H1 (cell line): Measurements from ENCODE around the gene DOK6. TPM values are rescaled to one million over a fixed set of nuclear protein-coding genes. Genes with fewer than 3 reads are reported as not detected.

Source experiments
- CTCF ChIA-PET: fragments of 300-600 bp; sonication (Branson Sonifier 250); formaldehyde crosslinking; loops from one replicate; lab custom pipeline; 2021; ENCODE audit not compliant: partially characterized antibody; lab: Charles Lee
- POLR2A ChIA-PET: fragments of 300-600 bp; sonication (Branson Sonifier 250); formaldehyde crosslinking; loops from one replicate; lab custom pipeline; 2021; ENCODE audit warnings: inconsistent platforms; ENCODE audit not compliant: partially characterized antibody; lab: Charles Lee
- DNase-seq, 2 experiments: peaks; one replicate each; pipeline versions ENCODE4 v3.0.0 to v3.0.0-alpha.2; 2010 to 2022; ENCODE audit warnings: low spot score in 2 of 2, low read depth in 1 of 2, mixed read lengths in 1 of 2
- FAIRE-seq: peaks from 2 replicates; lab custom pipeline; 2011; peaks lifted over from hg19 to GRCh38; lab: Jason Lieb, UNC
- H2AFZ ChIP-seq: 2 replicates; pipeline ENCODE4 v1.8.1; 2012; ENCODE audit warnings: low read length, inconsistent platforms
- H2AK5ac ChIP-seq: 2 replicates; pipeline ENCODE4 v1.6.1; 2013; ENCODE audit warnings: low read depth, low read length
- H2BK120ac ChIP-seq: replicated peaks from 2 replicates; pipeline ENCODE3; 2013; ENCODE audit warnings: low read depth, low read length, inconsistent platforms
- H2BK12ac ChIP-seq: 2 replicates; pipeline ENCODE4 v1.6.1; 2013; ENCODE audit warnings: low read depth, low read length
- H2BK15ac ChIP-seq: 2 replicates; pipeline ENCODE4 v1.6.1; 2013; ENCODE audit warnings: low read length
- H2BK20ac ChIP-seq: 2 replicates; pipeline ENCODE4 v1.6.1; 2013; ENCODE audit warnings: low read length
- H2BK5ac ChIP-seq: 2 replicates; pipeline ENCODE4 v1.6.1; 2013; ENCODE audit warnings: low read depth, low read length
- H3K14ac ChIP-seq: 2 replicates; pipeline ENCODE4 v1.6.1; 2013; ENCODE audit warnings: inconsistent platforms; ENCODE audit not compliant: insufficient read length
- H3K18ac ChIP-seq: 2 replicates; pipeline ENCODE4 v1.6.1; 2013; ENCODE audit warnings: low read length; ENCODE audit errors: extremely low read depth
- H3K23ac ChIP-seq: 2 replicates; pipeline ENCODE4 v1.6.1; 2013; ENCODE audit warnings: inconsistent platforms; ENCODE audit not compliant: insufficient read length
- H3K23me2 ChIP-seq: 2 replicates; pipeline ENCODE4 v1.6.1; 2013; ENCODE audit warnings: low read depth, low read length
- H3K27ac ChIP-seq: 2 replicates; pipeline ENCODE4 v1.6.1; 2011; ENCODE audit warnings: low read depth, low read length, inconsistent platforms
- H3K27me3 ChIP-seq, 4 experiments: replicated peaks in 1 of 4; 1 replicate in 1 of 4; 2 replicates in 3 of 4; pipeline versions ENCODE4 v1.6.1 to v1.8.1; 2011 to 2013; ENCODE audit warnings: low read length in 3 of 4, mild to moderate bottlenecking in 3 of 4, inconsistent platforms in 2 of 4, mixed read lengths in 2 of 4, moderate library complexity in 1 of 4; ENCODE audit not compliant: control insufficient read depth in 3 of 4, insufficient read depth in 3 of 4; ENCODE audit errors: extremely low read depth in 1 of 4
- H3K36me3 ChIP-seq, 4 experiments: 2 replicates each; pipeline versions ENCODE4 v1.6.1 to v1.8.1; 2011 to 2013; ENCODE audit warnings: mild to moderate bottlenecking in 4 of 4, low read length in 3 of 4, moderate library complexity in 2 of 4, control low read depth in 1 of 4, inconsistent platforms in 1 of 4; ENCODE audit not compliant: insufficient read depth in 4 of 4, control insufficient read depth in 2 of 4
- H3K4ac ChIP-seq: replicated peaks from 2 replicates; pipeline ENCODE3; 2013; ENCODE audit warnings: low read length, low read depth, mixed read lengths, inconsistent platforms; ENCODE audit not compliant: insufficient read length
- H3K4me1 ChIP-seq, 4 experiments: replicated peaks in 1 of 4; 1 replicate in 1 of 4; 2 replicates in 3 of 4; pipeline versions ENCODE4 v1.6.1 to v1.8.1; 2011 to 2013; ENCODE audit warnings: low read length in 3 of 4, inconsistent platforms in 2 of 4, mixed read lengths in 1 of 4; ENCODE audit not compliant: insufficient read depth in 4 of 4, control insufficient read depth in 3 of 4
- H3K4me2 ChIP-seq, 2 experiments: 2 replicates each; pipeline versions ENCODE4 v1.6.1 to v1.8.1; 2011 to 2013; ENCODE audit warnings: low read depth in 2 of 2, low read length in 2 of 2, control low read depth in 1 of 2, inconsistent platforms in 1 of 2, mild to moderate bottlenecking in 1 of 2; ENCODE audit not compliant: insufficient read depth in 1 of 2
- H3K4me3 ChIP-seq, 4 experiments: fragments of 200-600, 300-600 bp in 1 of 4; sonication (generic), shearing (Covaris generic), sonication (Bioruptor Twin) in 1 of 4; 2 replicates each; pipeline versions ENCODE4 v1.5.1 to v1.8.1; 2011 to 2016; ENCODE audit warnings: low read length in 4 of 4, low read depth in 3 of 4, control low read depth in 2 of 4, inconsistent platforms in 2 of 4, mild to moderate bottlenecking in 2 of 4, mixed read lengths in 1 of 4, moderate library complexity in 1 of 4; ENCODE audit not compliant: insufficient read depth in 2 of 4; ENCODE audit errors: extremely low read depth in 1 of 4
- H3K56ac ChIP-seq: replicated peaks from 2 replicates; pipeline ENCODE3; 2013; ENCODE audit warnings: low read depth, mild to moderate bottlenecking, mixed read lengths, low read length, inconsistent platforms; ENCODE audit not compliant: insufficient read length
- H3K79me1 ChIP-seq: 2 replicates; pipeline ENCODE4 v1.6.1; 2013; ENCODE audit warnings: low read depth, low read length, control low read depth
- H3K79me2 ChIP-seq, 2 experiments: 2 replicates each; pipeline versions ENCODE4 v1.6.1 to v1.8.1; 2012 to 2013; ENCODE audit warnings: low read length in 2 of 2, mild to moderate bottlenecking in 2 of 2, inconsistent platforms in 1 of 2; ENCODE audit not compliant: insufficient read depth in 2 of 2, control insufficient read depth in 1 of 2
- H3K9ac ChIP-seq, 4 experiments: replicated peaks in 1 of 4; 1 replicate in 1 of 4; 2 replicates in 3 of 4; pipeline versions ENCODE4 v1.6.1 to v1.8.1; 2011 to 2013; ENCODE audit warnings: low read depth in 3 of 4, low read length in 3 of 4, control low read depth in 2 of 4, mild to moderate bottlenecking in 2 of 4, moderate library complexity in 2 of 4, inconsistent platforms in 1 of 4; ENCODE audit errors: extremely low read depth in 1 of 4
- H3K9me3 ChIP-seq, 2 experiments: 2 replicates each; pipeline versions ENCODE4 v1.6.1 to v1.8.1; 2012 to 2013; ENCODE audit warnings: mild to moderate bottlenecking in 2 of 2, moderate library complexity in 2 of 2, control low read depth in 1 of 2, inconsistent platforms in 1 of 2, low read depth in 1 of 2, low read length in 1 of 2, mixed read lengths in 1 of 2; ENCODE audit not compliant: insufficient read depth in 2 of 2
- H4K20me1 ChIP-seq, 2 experiments: replicated peaks in 1 of 2; 2 replicates each; pipeline versions ENCODE3 to v1.8.1; 2011 to 2013; ENCODE audit warnings: inconsistent platforms in 2 of 2, low read length in 2 of 2, mild to moderate bottlenecking in 1 of 2; ENCODE audit not compliant: insufficient read depth in 2 of 2, control insufficient read depth in 1 of 2
- H4K5ac ChIP-seq: 2 replicates; pipeline ENCODE4 v1.6.1; 2013; ENCODE audit warnings: low read length, low read depth, mixed read lengths, inconsistent platforms; ENCODE audit not compliant: insufficient read length
- H4K8ac ChIP-seq: 2 replicates; pipeline ENCODE4 v1.8.0; 2013; ENCODE audit warnings: mild to moderate bottlenecking, moderate library complexity, low read length, inconsistent platforms; ENCODE audit not compliant: insufficient read depth; ENCODE audit errors: extremely low read depth
- H4K91ac ChIP-seq: replicated peaks from 2 replicates; pipeline ENCODE3; 2013; ENCODE audit warnings: low read length, mixed read lengths, inconsistent platforms; ENCODE audit not compliant: insufficient read length
- CHD1 ChIP-seq: IDR thresholded peaks from 2 replicates; pipeline ENCODE4 v1.6.1; 2012; ENCODE audit warnings: low read depth, low read length, improper control_type of control experiment
- EGR1 ChIP-seq: IDR thresholded peaks from 2 replicates; pipeline ENCODE4 v1.6.1; 2011; ENCODE audit warnings: low read depth, low read length, borderline replicate concordance
- PHF8 ChIP-seq: fragments of 200-600 bp; sonication (generic); conservative IDR thresholded peaks from 2 replicates; pipeline ENCODE4 v1.7.1; 2012; ENCODE audit warnings: low read depth, mild to moderate bottlenecking, inconsistent platforms, low read length, moderate library complexity
- RAD21 ChIP-seq, 2 experiments: IDR thresholded peaks in 1 of 2; conservative IDR thresholded peaks in 1 of 2; 2 replicates each; pipeline ENCODE4 v1.6.1; 2011; ENCODE audit warnings: low read depth in 2 of 2, low read length in 2 of 2, improper control_type of control experiment in 1 of 2, inconsistent platforms in 1 of 2, mild to moderate bottlenecking in 1 of 2, moderate library complexity in 1 of 2
- RNF2 ChIP-seq: fragments of 200-900, 300-1000 bp; sonication (generic); IDR thresholded peaks from 2 replicates; pipeline ENCODE4 v1.7.1; 2016; ENCODE audit warnings: borderline replicate concordance, low read depth, mild to moderate bottlenecking, antibody characterized with exemption, low read length; ENCODE audit not compliant: poor library complexity, severe bottlenecking; ENCODE audit errors: missing control alignments
- RXRA ChIP-seq: IDR thresholded peaks from 2 replicates; pipeline ENCODE4 v1.6.1; 2011; ENCODE audit warnings: low read depth, mild to moderate bottlenecking, low read length, moderate library complexity; ENCODE audit not compliant: insufficient read depth
- SIX5 ChIP-seq: IDR thresholded peaks from 2 replicates; pipeline ENCODE4 v1.6.1; 2011; ENCODE audit warnings: mild to moderate bottlenecking, low read depth, low read length
- SP2 ChIP-seq: IDR thresholded peaks from 2 replicates; pipeline ENCODE4 v1.6.1; 2012; ENCODE audit warnings: mild to moderate bottlenecking, low read length, inconsistent platforms
- WGBS, 2 experiments: shearing (Covaris generic) in 1 of 2; methylation state at CpG; one replicate each; pipeline versions ENCODE4 v1.1.6 to v1.1.7; 2013 to 2015; ENCODE audit warnings: low lambda C conversion rate in 2 of 2, mixed read lengths in 2 of 2, inconsistent platforms in 1 of 2, low coverage in 1 of 2, missing lambda C conversion rate in 1 of 2; ENCODE audit not compliant: insufficient replicate concordance in 2 of 2, insufficient coverage in 1 of 2, insufficient read length in 1 of 2; ENCODE audit errors: extremely low coverage in 1 of 2, missing lambda C conversion rate in 1 of 2; 5-methylcytosine and 5-hydroxymethylcytosine counted together
- polyA plus RNA-seq, 7 experiments: library from polyadenylated mRNA; depleted of rRNA in 3 of 7; stranded (reverse) in 5 of 7; unstranded in 2 of 7; fragments of >200 nt in 5 of 7; fragments of 200-250 nt in 2 of 7; gene quantifications; 1 replicate in 5 of 7; 2 replicates in 1 of 7; 4 replicates in 1 of 7; pipeline versions ENCODE4 v1.2.1 to v1.2.3, GENCODE V29; 2011 to 2013; ENCODE audit warnings: missing spikeins in 2 of 7, mixed read lengths in 2 of 7
- total RNA-seq: library from RNA; stranded (reverse); fragmentation: NEBNext Ultra II Directional; extraction: Animal tissue kit (Norgen Biotek cat#: 25700); gene quantifications from 2 replicates; pipeline ENCODE4 v1.2.1, GENCODE V29; 2021

Gene DOK6
- total and polyA plus RNA-seq, 2 of the 8 experiments (the other 6 are each of a cell fraction or from before 2014, with no cell fraction given): 0.33 to 0.50 TPM

DNA sequence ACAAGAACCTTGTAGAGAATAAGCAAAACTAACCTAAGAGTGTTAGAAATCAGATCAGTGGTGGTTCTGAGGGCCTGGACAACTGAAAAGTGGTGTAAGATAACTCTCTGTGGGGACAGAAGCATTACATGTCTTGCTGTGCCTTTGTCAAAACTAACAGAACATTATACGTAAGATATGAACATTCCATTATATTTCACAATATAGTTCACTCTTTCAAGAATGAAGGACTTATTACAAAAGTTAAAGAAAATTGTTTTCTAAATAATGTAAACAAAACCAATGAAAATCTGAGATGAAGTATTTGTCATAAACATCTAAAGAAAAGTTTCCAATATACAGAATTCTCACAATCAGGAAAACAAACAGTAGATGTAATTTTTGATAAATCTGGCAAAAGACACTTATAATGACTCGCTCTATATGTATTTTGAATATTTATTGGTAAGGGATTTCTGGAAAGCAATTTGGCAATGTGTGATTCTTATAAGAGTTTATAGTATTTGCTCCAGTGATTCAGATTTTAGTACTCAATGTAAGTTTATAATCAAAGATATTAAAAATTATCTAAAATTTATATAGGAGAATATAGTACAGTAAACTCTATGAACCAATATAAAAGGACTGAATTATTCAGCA lies 288.6 kb downstream of the DOK6 start:
- Histone ChIP-seq H3K79me1 (no peaks in the 10 kb centered on the region), H2BK20ac (no peak overlapping the region), H3K79me2 (no peaks in the 10 kb centered on the region), H2BK120ac (no peak overlapping the region), H4K20me1 (no peaks in the 10 kb centered on the region), H3K14ac (no peak overlapping the region), H3K27me3 (no peaks in the 10 kb centered on the region), H3K27ac (no peak overlapping the region), H3K4me2 (no peak overlapping the region), H2BK5ac (no peak overlapping the region), H3K56ac (no peak overlapping the region), H4K91ac (no peak overlapping the region), H4K8ac (no peak overlapping the region), H3K4ac (no peak overlapping the region), H3K9ac (no peak overlapping the region), H3K4me3 (no peak overlapping the region), H3K18ac (no peak overlapping the region), H2BK12ac (no peak overlapping the region), H2AFZ (no peak overlapping the region), H2BK15ac (no peak overlapping the region), H3K36me3 (no peaks in the 10 kb centered on the region), H3K23ac (no peak overlapping the region), H3K23me2 (no peaks in the 10 kb centered on the region), H3K4me1 (no peaks in the 10 kb centered on the region), H2AK5ac (no peak overlapping the region), H4K5ac (no peak overlapping the region), H3K9me3 (no peaks in the 10 kb centered on the region)
- TF ChIP-seq SP2 (no peak), RAD21 (IDR thresholded peaks at IDR 0.05 in 1 of 2, conservative IDR thresholded peaks at IDR 0.05 in 1 of 2; ENCODE audit: low read depth in 2 of 2, low read length in 2 of 2) (no peak), PHF8 (no peak), CHD1 (no peak), RXRA (no peak), SIX5 (no peak), RNF2 (no peak), EGR1 (no peak)
- ChIA-PET POLR2A (no interaction called here), CTCF (no interaction called here)
- FAIRE-seq: no peak
- DNase-seq: no peak
- WGBS, 2 experiments: 87% methylated on average over 2 of the region's 2 CpGs; no CpG with 5 or more reads in 1 of the 2 experiments
